Measurements from ENCODE around the gene PAK5. TPM values are rescaled to one million over a fixed set of nuclear protein-coding genes. Genes with fewer than 3 reads are reported as not detected.

The PAK5 gene
- total and polyA plus RNA-seq, 2 experiments from 2014 or later, result 0.57 to 1.1 TPM

GRCh38 chr20:9789131-9789530 lies 49.7 kb downstream of the PAK5 start:
- Histone ChIP-seq H3F3A (replicated peaks; ENCODE audit: low read depth) (no peaks in the 10 kb centered on the region), H2AFZ (no peak overlapping the region), H3K36me3 (ENCODE audit: insufficient read depth) (no peaks in the 10 kb centered on the region), H3K9me2 (ENCODE audit: insufficient read depth) (no peaks in the 10 kb centered on the region; the same call in 1 of the 2 replicates), H4K20me1 (replicated peaks; ENCODE audit: insufficient read depth) (no peaks in the 10 kb centered on the region), H3K4me1 (ENCODE audit: insufficient read depth) (no peaks in the 10 kb centered on the region), H3K4me3 (no peak overlapping the region), H3K79me2 (replicated peaks; ENCODE audit: insufficient read depth) (no peaks in the 10 kb centered on the region), H3K4me2 (no peak overlapping the region), H3K27me3 (ENCODE audit: insufficient read depth) (no peaks in the 10 kb centered on the region), H3K27ac (ENCODE audit: low read depth) (no peak overlapping the region)
- TF ChIP-seq EZH2phosphoT487 (IDR thresholded peaks at IDR 0.05; ENCODE audit: unreplicated experiment) (no peak), ZNF462 (CRISPR knock-in tag; IDR thresholded peaks at IDR 0.05) (no peak), JUNB (IDR thresholded peaks at IDR 0.05; ENCODE audit: unreplicated experiment) (no peak), ZNF114 (CRISPR knock-in tag; IDR thresholded peaks at IDR 0.05) (no peak), EZH2 (IDR thresholded peaks at IDR 0.05; ENCODE audit: low read depth, unreplicated experiment) (no peak), CREB1 (CRISPR knock-in tag; IDR thresholded peaks at IDR 0.05; ENCODE audit: low read depth) (no peak)
- Mint-ChIP-seq H3K36me3 (ENCODE audit: low read depth) (no peaks in the 10 kb centered on the region), H3K4me3 (no peak overlapping the region), H3K4me1 (no peaks in the 10 kb centered on the region), H3K27ac (no peak overlapping the region), H3K27me3 (ENCODE audit: insufficient read depth, low read depth, poor library complexity) (no peaks in the 10 kb centered on the region), H3K9me3 (no peaks in the 10 kb centered on the region)
- no peak for ATAC-seq
- no peak for DNase-seq (ENCODE audit: low spot score)

GRCh38 chr20:9775176-9775575 lies 63.7 kb downstream of the PAK5 start:
- DNase-seq (ENCODE audit: low spot score) (no peak), ATAC-seq (no peak)
- no peaks in the 10 kb centered on the region for H3K4me1 ChIP-seq (ENCODE audit: insufficient read depth)
- H3K4me3 Mint-ChIP-seq, result no peak overlapping the region
- no peaks in the 10 kb centered on the region for H3K36me3 Mint-ChIP-seq (ENCODE audit: low read depth)
- no peak overlapping the region for H2AFZ ChIP-seq
- peaks cover 2% of the 10 kb centered on the region for H3K27me3 Mint-ChIP-seq (ENCODE audit: insufficient read depth, low read depth, poor library complexity)
- peaks cover 2% of the 10 kb centered on the region; the same call in 1 of the 3 replicates for H3K4me1 Mint-ChIP-seq
- no peaks in the 10 kb centered on the region for H3K27me3 ChIP-seq (ENCODE audit: insufficient read depth)
- no peaks in the 10 kb centered on the region; the same call in 1 of the 2 replicates for H4K20me1 ChIP-seq (replicated peaks; ENCODE audit: insufficient read depth)
- no peaks in the 10 kb centered on the region for H3K36me3 ChIP-seq (ENCODE audit: insufficient read depth)
- no peak overlapping the region for H3K4me3 ChIP-seq
- H3K79me2 ChIP-seq (replicated peaks; ENCODE audit: insufficient read depth), result no peaks in the 10 kb centered on the region
- H3K9me2 ChIP-seq (ENCODE audit: insufficient read depth), result peaks cover 13% of the 10 kb centered on the region
- no peak overlapping the region for H3K27ac Mint-ChIP-seq
- no peaks in the 10 kb centered on the region for H3F3A ChIP-seq (replicated peaks; ENCODE audit: low read depth)
- H3K27ac ChIP-seq (ENCODE audit: low read depth), result no peak overlapping the region
- no peaks in the 10 kb centered on the region for H3K9me3 Mint-ChIP-seq
- H3K4me2 ChIP-seq, result no peak overlapping the region
- TF ChIP-seq EZH2phosphoT487 (IDR thresholded peaks at IDR 0.05; ENCODE audit: unreplicated experiment), result no peak
- no peak for TF ChIP-seq ZNF114 (CRISPR knock-in tag; IDR thresholded peaks at IDR 0.05)
- no peak for TF ChIP-seq POLR2AphosphoS5 (IDR thresholded peaks at IDR 0.05; ENCODE audit: low read depth)
- TF ChIP-seq CTCF (conservative IDR thresholded peaks at IDR 0.05; ENCODE audit: low read depth in 2 of 2), result no peak
